ENCODE measurements around the gene EVPLL. TPM values are rescaled to one million over a fixed set of nuclear protein-coding genes. Genes with fewer than 3 reads are reported as not detected.
A peak's percentile ranks its signal among the peaks of the same experiment; 100 is the strongest.

Gene EVPLL
- total RNA-seq, 1 experiment from 2014 or later, result 0.61 TPM

DNA sequence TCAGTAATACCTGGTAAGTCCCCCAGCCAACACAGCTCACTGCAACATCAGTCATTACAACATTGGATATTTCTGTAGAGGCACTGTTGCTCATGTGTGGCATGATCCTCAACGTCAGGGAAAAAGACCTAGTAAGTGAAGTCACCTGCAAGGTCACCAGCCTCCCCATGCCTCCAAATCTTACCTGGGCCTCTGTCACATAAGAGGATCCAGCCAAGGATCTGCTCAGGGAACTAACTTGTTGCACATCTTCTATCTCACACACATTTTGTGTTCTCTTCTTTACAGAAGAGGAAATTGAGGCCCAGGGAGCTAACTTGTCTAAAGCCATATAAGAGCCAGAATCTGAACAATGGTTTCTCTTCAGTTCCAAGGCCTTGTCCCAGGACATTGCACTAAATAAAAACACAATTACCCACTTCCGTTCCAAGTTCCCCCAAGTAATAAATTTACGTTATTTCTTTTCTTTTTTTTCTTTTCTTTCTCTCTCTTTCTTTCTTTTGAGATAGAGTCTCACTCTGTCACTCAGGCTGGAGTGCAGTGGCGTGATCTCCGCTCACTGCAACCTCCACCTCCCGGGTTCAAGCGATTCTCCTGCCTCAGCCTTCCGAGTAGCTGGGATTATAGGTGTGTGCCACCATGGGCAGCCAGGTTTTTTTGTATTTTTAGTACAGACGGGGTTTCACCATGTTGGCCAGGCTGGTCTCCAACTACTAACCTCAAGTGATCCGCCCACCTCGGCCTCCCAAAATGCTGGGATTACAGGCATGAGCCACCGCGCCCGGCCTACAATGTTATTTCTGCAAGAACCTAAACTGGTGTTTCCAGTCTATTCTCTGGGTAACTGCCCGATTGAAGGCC is 15.5 kb upstream of the EVPLL start:
- no peak overlapping the region for H3K56ac ChIP-seq (ENCODE audit: insufficient read length, low read depth, low read length)
- Mint-ChIP-seq H3K4me3 (peak overlapping the region; percentile 87 to 94), H3K9me3 (no peaks in the 10 kb centered on the region), H3K4me1 (peaks cover 11 to 12% of the 10 kb centered on the region in 2 experiments), H3K36me3 (ENCODE audit: insufficient read depth in 1 of 3, low read depth in 3 of 3) (peaks cover 4 to 23% (median 19%) of the 10 kb centered on the region in 3 experiments; a peak in 6 of 7 replicates), H3K27me3 (ENCODE audit: low read depth) (no peaks in the 10 kb centered on the region), H3K27ac (peak overlapping the region in 2 of 3 experiments; percentile 57 to 82; a peak in 2 of 7 replicates)
- peaks cover 3% of the 10 kb centered on the region for H3K79me1 ChIP-seq (ENCODE audit: insufficient read depth, low read depth, low read length, poor library complexity, severe bottlenecking)
- no peak overlapping the region for H3K4ac ChIP-seq (ENCODE audit: low read depth, low read length)
- H3K14ac ChIP-seq (ENCODE audit: insufficient read depth, low read length), result no peak overlapping the region
- no peak overlapping the region for H2BK12ac ChIP-seq (ENCODE audit: insufficient read length, low read depth, low read length)
- peak overlapping the region; percentile 51 for H3K4me2 ChIP-seq (ENCODE audit: insufficient read depth, insufficient read length, low read length)
- no peaks in the 10 kb centered on the region for H4K20me1 ChIP-seq (ENCODE audit: control insufficient read depth, insufficient read depth, insufficient read length)
- no peak overlapping the region for H2BK5ac ChIP-seq (ENCODE audit: insufficient read length, low read length)
- H3K23me2 ChIP-seq (ENCODE audit: insufficient read length, low read depth, low read length, poor library complexity, severe bottlenecking), result peaks cover 3% of the 10 kb centered on the region
- no peak overlapping the region for H4K5ac ChIP-seq (ENCODE audit: insufficient read length, low read depth, low read length)
- H3K9ac ChIP-seq (ENCODE audit: extremely low read depth, insufficient read length, low read length), result peak overlapping the region; percentile 28
- no peak overlapping the region for H4K91ac ChIP-seq (ENCODE audit: insufficient read length, low read depth, low read length)
- peaks cover 4% of the 10 kb centered on the region; the same call in 1 of the 2 replicates for H3K79me2 ChIP-seq (ENCODE audit: insufficient read depth, low read length)
- no peak overlapping the region for H3K18ac ChIP-seq (ENCODE audit: insufficient read length, low read depth, low read length)
- H3K4me1 ChIP-seq (ENCODE audit: insufficient read depth, low read length), result no peaks in the 10 kb centered on the region
- H4K8ac ChIP-seq (replicated peaks; ENCODE audit: insufficient read length, low read depth, low read length), result no peak overlapping the region
- no peak overlapping the region for H2BK15ac ChIP-seq (ENCODE audit: low read depth, low read length)
- H2BK20ac ChIP-seq (ENCODE audit: low read depth, low read length, poor library complexity, severe bottlenecking), result no peak overlapping the region
- TF ChIP-seq, protein P1, sequence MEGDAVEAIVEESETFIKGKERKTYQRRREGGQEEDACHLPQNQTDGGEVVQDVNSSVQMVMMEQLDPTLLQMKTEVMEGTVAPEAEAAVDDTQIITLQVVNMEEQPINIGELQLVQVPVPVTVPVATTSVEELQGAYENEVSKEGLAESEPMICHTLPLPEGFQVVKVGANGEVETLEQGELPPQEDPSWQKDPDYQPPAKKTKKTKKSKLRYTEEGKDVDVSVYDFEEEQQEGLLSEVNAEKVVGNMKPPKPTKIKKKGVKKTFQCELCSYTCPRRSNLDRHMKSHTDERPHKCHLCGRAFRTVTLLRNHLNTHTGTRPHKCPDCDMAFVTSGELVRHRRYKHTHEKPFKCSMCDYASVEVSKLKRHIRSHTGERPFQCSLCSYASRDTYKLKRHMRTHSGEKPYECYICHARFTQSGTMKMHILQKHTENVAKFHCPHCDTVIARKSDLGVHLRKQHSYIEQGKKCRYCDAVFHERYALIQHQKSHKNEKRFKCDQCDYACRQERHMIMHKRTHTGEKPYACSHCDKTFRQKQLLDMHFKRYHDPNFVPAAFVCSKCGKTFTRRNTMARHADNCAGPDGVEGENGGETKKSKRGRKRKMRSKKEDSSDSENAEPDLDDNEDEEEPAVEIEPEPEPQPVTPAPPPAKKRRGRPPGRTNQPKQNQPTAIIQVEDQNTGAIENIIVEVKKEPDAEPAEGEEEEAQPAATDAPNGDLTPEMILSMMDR (conservative IDR thresholded peaks at IDR 0.05), result no peak
- no peak for DNase-seq
- H2AK5ac ChIP-seq (ENCODE audit: insufficient read length, low read length), result no peak overlapping the region
- H3K9me3 ChIP-seq (ENCODE audit: control insufficient read depth, low read depth, low read length), result no peaks in the 10 kb centered on the region
- no peak overlapping the region for H3K27ac ChIP-seq (ENCODE audit: insufficient read length, low read depth, low read length)
- H2BK120ac ChIP-seq (ENCODE audit: low read depth, low read length, poor library complexity, severe bottlenecking), result no peak overlapping the region
- no peak overlapping the region for H2AFZ ChIP-seq (ENCODE audit: low read length)
- no peak overlapping the region for H3T11ph ChIP-seq (ENCODE audit: low read length)
- no peaks in the 10 kb centered on the region for H3K27me3 ChIP-seq (ENCODE audit: insufficient read depth, low read length)
- H3K23ac ChIP-seq (ENCODE audit: insufficient read length, low read depth, low read length), result no peak overlapping the region
- WGBS (ENCODE audit: extremely low coverage, insufficient read length, low lambda C conversion rate), result 100% methylated on average over 2 of the region's 15 CpGs

Measured in H9 (cell line).